GM18858 (cell line): ENCODE data around the gene MEF2D.

ENCODE experiments used
- ATAC-seq: cut with Tn5 transposase; IDR thresholded peaks from one replicate; pipeline ENCODE4 v1.9.1; 2021; ENCODE audit not compliant: unreplicated experiment

The MEF2D gene

GRCh38 chr1:156489166-156489934, 11.2 kb downstream of the MEF2D start:
- no peak for ATAC-seq

- ATAC-seq: peak; percentile 56
Measured at GRCh38 chr1:156488566-156489165, 11.9 kb downstream of the MEF2D start.

DNA sequence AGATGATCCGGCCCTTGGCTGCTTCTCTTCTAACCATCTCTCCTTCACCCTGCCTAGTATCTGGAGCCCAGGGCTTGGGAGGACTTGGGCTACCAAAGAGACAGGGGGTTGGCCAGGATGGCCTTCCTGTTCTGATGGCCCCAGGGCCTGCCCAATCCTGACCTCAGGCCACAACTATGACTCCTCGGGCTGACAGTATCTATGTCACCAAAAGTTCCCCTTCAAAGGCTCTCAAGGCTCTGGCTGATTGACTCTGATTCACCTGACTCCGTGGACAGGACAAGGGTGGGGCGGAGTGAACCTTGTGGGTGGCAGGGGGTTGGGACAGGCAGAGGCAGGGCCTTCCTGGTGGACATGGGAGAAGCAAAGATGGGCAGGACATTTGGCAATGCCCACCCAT, 12.7 kb downstream of the MEF2D start:
- ATAC-seq: no peak

DNA sequence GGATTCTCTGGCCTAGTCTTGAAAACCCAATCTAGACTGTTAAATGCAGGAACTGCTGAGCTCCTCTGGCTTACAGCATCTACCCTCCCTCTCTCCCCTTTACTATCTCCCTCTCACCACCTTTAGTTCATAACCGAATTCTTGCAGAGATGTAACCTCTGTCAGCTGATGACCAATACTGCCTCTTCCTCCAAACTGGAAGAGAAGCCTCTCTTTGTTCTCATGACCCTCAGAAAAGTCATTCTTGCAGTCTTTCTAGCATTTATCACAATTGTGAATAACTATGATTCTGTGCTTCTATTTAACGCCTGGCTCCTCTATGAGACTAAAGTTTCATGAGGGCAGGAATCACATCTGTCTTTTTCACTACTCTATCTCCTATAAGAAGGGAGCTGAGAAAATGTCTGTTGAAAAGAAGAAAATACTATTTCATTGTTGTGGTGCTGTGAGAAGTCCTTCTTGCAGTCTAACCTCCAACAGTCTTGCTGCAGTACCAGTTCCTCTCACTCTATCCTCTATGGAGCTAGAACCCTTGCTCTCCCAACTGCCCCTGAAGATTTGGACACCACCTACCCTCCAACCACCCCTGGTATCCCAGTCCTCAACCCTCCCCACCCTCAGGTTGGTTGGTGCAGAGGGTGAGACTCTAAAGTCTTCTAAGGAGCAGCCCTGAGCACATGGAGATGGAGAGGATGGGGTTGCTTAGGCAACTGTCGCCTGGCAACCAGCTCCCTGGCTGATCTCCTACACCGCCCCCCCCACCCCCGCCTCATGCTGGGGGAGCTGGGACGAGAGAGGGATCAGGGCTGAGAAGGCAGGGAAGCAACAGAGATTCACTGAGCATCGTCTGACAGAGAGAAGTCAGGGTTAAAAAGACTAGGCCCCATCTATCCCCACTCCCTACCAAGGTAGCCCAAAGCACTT, 13.9 kb downstream of the MEF2D start:
- ATAC-seq: no peak

- no peak for ATAC-seq
Measured at GRCh38 chr1:156485984-156486383, 14.6 kb downstream of the MEF2D start.

DNA sequence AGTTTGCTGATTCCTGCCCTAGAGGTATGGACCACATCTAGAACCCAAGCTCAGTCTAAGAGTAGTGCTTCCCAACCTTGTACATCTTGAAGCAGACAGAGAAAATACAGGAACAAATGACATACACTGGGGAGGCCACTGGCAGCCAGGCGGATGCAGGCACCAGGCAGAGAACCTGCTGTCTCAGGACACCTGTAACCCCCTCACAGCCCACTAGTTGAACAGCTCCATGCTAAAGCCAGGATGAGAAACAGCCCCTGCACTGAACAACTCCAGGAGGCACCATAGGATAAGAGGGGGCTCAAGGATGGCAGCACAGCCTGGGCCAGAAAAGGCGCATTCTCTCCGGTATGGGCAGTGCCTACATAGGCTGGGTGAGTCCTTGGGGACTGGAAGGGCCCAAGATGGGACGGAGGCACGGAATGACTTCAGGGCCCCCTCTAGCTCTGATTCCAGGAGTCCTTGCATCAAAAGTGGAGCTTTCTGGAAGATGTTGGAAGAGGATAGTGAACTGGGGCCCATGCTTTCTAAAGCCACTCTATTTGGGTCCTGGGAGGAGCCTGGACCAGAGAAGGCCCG, 16.0 kb downstream of the MEF2D start:
- ATAC-seq: no peak

- ATAC-seq: no peak
Measured at GRCh38 chr1:156483397-156483796, 17.2 kb downstream of the MEF2D start.

DNA sequence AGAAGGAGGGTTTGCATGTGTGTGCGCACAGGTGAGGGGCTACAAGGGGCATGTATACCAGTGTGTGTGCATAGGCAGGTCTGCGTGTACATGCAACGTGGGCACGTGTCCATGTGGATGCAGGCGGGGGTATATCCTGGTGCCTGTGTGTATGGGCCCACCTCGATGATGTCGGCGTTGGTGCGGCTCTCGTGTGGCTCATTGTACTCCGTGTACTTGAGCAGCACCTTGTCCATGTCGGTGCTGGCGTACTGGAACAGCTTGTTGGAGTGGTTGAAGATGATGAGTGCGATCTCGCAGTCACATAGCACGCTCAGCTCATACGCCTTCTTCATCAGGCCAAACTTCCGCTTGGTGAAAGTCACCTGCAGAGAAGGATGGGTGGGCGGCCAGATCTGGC, 18.3 kb downstream of the MEF2D start:
- no peak for ATAC-seq

DNA sequence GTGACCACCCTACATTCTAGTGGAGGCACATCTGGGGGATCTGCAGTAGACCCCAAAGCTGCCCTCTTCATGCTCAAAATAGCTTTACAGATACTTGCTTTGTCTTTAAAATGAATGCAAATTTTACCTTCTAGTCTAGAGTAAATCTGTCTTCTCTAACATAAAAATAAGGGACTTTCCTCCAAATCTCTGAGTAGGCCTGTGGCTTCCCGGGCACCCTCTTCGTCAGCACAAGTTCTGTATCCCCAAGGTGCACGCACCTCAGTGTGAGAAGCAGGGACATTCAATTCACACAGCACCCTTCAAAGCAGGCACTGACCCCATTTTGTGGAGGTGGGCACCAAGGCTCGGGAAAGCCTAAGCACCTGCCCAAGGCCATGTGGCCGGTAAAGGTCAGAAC, 19.0 kb downstream of the MEF2D start:
- no peak for ATAC-seq

GRCh38 chr1:156480411-156481192, 20.0 kb downstream of the MEF2D start:
- ATAC-seq: no peak

GRCh38 chr1:156480016-156480370, 20.6 kb downstream of the MEF2D start:
- no peak for ATAC-seq

DNA sequence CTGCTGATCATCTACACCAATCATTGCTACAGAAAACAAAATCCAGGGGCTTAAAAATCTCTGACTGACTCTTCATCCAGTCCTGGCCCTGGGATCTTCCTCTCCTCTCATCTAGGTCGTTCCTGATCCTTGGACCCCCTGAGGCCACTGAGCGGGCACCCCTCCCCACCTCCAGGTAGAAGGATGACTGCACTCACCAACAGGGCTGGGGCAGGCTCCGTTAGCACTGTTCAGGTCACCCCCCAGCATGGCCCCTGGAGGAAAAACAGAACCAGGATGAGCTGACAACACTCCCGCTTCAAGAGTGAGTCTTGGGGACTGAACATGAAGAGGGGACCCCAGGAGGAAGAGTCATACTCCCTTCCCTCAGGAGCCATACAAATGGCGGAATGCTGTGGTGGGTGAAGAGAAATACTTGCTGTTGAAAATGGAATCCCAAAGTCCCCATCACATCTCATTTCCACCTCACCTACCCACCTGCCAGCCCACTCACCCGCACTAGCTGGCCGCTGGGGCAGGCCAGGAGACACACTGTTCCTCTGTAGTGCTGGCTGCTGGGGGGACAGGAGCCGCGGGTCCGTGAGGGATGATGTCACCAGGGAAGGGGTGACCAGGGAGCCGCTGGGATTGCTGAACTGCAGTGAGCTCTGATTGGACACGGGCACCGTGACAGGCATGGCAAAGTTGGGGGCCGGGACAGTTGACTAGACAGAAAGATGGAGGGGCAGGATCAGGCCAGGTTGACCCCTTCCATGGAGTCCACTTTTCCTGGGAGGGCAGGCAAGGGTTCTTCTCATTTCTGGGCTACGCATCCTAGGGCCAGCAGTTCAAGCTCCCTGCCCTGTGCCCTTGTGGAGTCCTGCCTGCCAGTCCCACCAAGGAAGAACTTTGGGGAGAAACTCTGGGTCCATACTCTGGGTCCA, 21.2 kb downstream of the MEF2D start:
- no peak for ATAC-seq

DNA sequence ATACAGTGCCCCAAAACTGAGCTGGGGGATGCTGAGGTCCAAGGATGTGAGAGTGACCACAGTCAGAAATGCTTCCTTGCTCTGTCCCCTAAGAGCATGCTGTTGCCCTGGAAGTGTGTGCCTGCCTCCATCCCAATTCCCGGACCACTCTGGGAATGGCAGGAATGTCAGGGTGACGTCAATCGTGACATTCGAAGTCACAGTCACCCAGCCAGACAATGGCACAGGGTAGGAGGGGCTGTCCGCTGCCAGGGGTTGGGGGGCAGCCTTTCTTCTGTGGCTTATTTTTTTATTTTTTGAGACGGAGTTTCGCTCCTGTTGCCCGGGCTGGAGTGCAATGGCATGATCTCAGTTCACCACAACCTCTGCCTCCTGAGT, 22.3 kb downstream of the MEF2D start:
- no peak for ATAC-seq

- no peak for ATAC-seq
Measured at GRCh38 chr1:156477526-156478249, 22.9 kb downstream of the MEF2D start.

DNA sequence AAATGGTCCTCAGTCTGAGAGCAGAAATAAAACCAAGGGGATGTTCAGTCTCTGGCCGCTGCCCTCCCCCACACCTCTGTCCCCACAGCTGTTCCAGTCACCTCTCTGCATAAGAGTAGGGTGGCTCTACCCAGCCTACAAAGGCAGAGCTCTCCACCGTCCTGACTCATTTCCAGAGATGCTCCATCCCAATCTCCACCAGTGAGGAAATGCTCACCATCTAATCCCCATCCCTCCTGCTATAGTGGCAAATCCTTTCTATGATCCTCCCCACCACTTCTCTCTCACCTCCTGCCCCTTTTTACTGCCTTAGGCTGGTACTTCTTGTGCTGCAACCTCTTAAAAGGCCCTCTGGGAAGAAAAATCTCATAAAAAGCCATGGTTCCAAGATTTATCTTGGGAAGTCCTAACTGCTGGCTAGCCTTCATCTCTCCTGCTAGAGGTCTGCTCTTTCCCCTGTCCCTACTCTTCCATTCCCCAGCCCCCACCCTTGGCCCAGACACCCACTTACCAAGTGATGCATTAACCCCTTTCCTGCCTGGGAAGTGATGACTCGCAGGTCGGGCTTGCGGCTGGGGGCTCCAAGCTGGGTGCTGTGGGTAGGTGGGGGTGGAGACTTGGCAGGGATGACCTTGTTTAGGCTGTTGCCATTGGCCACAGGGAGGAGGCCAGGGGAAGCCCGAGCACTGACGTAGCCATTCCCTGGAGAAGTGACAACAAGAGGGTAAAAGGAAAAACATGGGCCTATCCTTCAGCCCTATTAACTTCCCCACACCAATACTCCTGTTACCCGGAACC, 23.9 kb downstream of the MEF2D start:
- no peak for ATAC-seq

- no peak for ATAC-seq
Measured at GRCh38 chr1:156475568-156476500, 24.7 kb downstream of the MEF2D start.

DNA sequence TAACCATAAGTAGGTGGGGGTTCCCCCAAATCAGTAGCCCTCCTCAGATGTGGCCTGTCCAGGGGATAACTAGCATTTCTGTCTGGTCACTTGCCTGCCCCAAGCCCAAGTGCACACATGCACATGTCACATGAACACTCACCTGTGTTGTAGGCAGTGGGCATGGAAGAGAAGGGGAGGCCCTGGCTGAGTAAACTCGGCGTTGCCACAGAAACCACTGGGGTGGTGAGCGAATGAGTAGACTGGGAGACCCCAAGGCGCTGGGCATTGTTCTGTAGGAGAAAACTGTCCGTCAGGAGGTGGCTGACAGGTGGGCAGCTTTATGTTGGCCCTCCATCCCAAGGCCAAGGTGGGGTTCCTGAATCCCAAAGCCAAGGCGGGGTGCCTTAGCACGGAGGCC, 25.6 kb downstream of the MEF2D start:
- ATAC-seq: no peak
